ENCODE results near the gene SRP9. TPM values are rescaled to one million over a fixed set of nuclear protein-coding genes. Genes with fewer than 3 reads are reported as not detected.
"Not testable (repeated sequence)": the region's sequence is repeated elsewhere in the genome, so short reads cannot be mapped to it uniquely, and the experiment has no call there.

SRP9 gene
- total and polyA plus RNA-seq, 2 experiments from 2014 or later, result 640 to 728 TPM

DNA sequence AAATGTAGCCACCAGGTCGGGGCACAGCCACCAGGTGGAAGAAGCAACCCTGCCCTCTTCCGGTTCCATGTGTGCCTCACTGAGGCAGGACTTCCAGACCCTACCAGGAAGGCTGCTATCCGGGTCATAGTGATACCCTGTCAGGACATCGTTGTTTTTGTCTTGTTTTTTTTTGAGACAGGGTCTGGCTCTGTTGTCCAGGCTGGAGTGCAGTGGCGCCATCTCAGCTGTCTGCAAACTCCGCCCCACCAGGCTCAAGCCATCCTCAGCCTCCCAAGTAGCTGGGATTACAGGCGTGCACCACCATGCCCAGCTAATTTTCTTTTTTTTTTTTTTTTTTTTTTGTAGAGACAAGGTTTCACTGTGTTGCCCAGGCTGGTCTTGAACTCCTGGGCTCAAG is 37.5 kb downstream of the SRP9 start:
- not testable (repeated sequence) for H3K4me3 Mint-ChIP-seq; H3K27ac ChIP-seq (ENCODE audit: low read depth); H3K9me2 ChIP-seq (ENCODE audit: insufficient read depth); DNase-seq (ENCODE audit: low spot score); H3K27me3 ChIP-seq (ENCODE audit: insufficient read depth); H3K27ac Mint-ChIP-seq; H4K20me1 ChIP-seq (replicated peaks; ENCODE audit: insufficient read depth); H2AFZ ChIP-seq; H3K36me3 ChIP-seq (ENCODE audit: insufficient read depth); H3K9me3 Mint-ChIP-seq; H3K4me2 ChIP-seq; ATAC-seq; H3K4me3 ChIP-seq
- Histone ChIP-seq H3K79me2 (replicated peaks; ENCODE audit: insufficient read depth) (peaks cover 69% of the 10 kb centered on the region), H3K4me1 (ENCODE audit: insufficient read depth) (peaks cover 57% of the 10 kb centered on the region), H3F3A (replicated peaks; ENCODE audit: low read depth) (0 out of 2 replicates have a peak, but pooled peaks cover 20% of the 10 kb centered on the region)
- Mint-ChIP-seq H3K36me3 (ENCODE audit: low read depth) (peaks cover 13% of the 10 kb centered on the region), H3K27me3 (ENCODE audit: insufficient read depth, low read depth, poor library complexity) (peaks cover 12% of the 10 kb centered on the region), H3K4me1 (peaks cover 60% of the 10 kb centered on the region)

DNA sequence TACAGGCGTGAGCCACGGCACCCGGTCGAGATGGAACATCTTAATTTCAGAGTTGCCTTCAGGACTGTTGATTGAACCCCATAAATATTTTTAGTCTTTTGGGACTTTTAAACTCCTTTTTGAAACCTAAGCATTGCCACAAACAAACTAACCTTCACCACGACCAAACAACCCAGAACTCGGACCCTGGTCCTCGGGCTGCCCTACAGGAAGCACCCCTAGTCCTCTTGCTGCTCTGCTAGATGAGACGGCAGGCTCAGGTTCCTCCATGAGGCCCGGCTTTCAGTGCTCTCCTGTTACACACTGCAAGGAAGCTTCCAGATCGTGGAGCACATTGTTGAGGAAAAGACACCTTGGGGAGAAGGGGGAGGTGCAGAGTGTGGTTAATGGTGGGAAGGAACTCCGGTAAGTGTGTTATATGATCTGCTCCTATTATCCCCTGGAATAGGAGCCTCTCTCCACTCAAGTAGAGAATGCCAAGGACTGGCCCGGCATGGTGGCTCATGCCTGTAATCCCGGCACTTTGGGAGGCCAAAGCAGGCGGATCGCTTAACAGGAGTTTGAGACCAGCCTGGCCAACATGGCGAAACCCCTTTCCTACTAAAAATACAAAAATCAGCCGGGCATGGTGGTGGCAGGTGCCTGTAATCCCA is 38.0 kb downstream of the SRP9 start:
- Mint-ChIP-seq H3K4me3 (no peak overlapping the region), H3K9me3 (no peaks in the 10 kb centered on the region), H3K4me1 (peaks cover 57% of the 10 kb centered on the region), H3K27ac (peak overlapping the region; percentile 85), H3K27me3 (ENCODE audit: insufficient read depth, low read depth, poor library complexity) (peaks cover 12% of the 10 kb centered on the region), H3K36me3 (ENCODE audit: low read depth) (peaks cover 16% of the 10 kb centered on the region)
- DNase-seq (ENCODE audit: low spot score) (no peak), ATAC-seq (no peak)
- Histone ChIP-seq H3K27me3 (ENCODE audit: insufficient read depth) (no peaks in the 10 kb centered on the region), H2AFZ (no peak overlapping the region), H4K20me1 (replicated peaks; ENCODE audit: insufficient read depth) (no peaks in the 10 kb centered on the region), H3K27ac (ENCODE audit: low read depth) (peak overlapping the region; percentile 57; the same call in 1 of the 2 replicates), H3F3A (replicated peaks; ENCODE audit: low read depth) (0 out of 2 replicates have a peak, but pooled peaks cover 20% of the 10 kb centered on the region), H3K4me1 (ENCODE audit: insufficient read depth) (peaks cover 57% of the 10 kb centered on the region), H3K9me2 (ENCODE audit: insufficient read depth) (no peaks in the 10 kb centered on the region), H3K4me3 (no peak overlapping the region), H3K79me2 (replicated peaks; ENCODE audit: insufficient read depth) (peaks cover 74% of the 10 kb centered on the region), H3K36me3 (ENCODE audit: insufficient read depth) (no peaks in the 10 kb centered on the region), H3K4me2 (peak overlapping the region; percentile 51; the same call in 1 of the 2 replicates)
- TF ChIP-seq STAT1 (IDR thresholded peaks at IDR 0.05; ENCODE audit: unreplicated experiment) (no peak), JUNB (IDR thresholded peaks at IDR 0.05; ENCODE audit: unreplicated experiment) (no peak), EZH2 (IDR thresholded peaks at IDR 0.05; ENCODE audit: low read depth, unreplicated experiment) (no peak), EZH2phosphoT487 (IDR thresholded peaks at IDR 0.05; ENCODE audit: unreplicated experiment) (no peak), ZNF114 (CRISPR knock-in tag; IDR thresholded peaks at IDR 0.05) (no peak), CREB1 (CRISPR knock-in tag; IDR thresholded peaks at IDR 0.05; ENCODE audit: low read depth) (no peak), ZNF331 (CRISPR knock-in tag; IDR thresholded peaks at IDR 0.05; ENCODE audit: low read depth) (no peak), POLR2AphosphoS5 (IDR thresholded peaks at IDR 0.05; ENCODE audit: low read depth) (no peak)
- TF ChIP-seq, protein P1, sequence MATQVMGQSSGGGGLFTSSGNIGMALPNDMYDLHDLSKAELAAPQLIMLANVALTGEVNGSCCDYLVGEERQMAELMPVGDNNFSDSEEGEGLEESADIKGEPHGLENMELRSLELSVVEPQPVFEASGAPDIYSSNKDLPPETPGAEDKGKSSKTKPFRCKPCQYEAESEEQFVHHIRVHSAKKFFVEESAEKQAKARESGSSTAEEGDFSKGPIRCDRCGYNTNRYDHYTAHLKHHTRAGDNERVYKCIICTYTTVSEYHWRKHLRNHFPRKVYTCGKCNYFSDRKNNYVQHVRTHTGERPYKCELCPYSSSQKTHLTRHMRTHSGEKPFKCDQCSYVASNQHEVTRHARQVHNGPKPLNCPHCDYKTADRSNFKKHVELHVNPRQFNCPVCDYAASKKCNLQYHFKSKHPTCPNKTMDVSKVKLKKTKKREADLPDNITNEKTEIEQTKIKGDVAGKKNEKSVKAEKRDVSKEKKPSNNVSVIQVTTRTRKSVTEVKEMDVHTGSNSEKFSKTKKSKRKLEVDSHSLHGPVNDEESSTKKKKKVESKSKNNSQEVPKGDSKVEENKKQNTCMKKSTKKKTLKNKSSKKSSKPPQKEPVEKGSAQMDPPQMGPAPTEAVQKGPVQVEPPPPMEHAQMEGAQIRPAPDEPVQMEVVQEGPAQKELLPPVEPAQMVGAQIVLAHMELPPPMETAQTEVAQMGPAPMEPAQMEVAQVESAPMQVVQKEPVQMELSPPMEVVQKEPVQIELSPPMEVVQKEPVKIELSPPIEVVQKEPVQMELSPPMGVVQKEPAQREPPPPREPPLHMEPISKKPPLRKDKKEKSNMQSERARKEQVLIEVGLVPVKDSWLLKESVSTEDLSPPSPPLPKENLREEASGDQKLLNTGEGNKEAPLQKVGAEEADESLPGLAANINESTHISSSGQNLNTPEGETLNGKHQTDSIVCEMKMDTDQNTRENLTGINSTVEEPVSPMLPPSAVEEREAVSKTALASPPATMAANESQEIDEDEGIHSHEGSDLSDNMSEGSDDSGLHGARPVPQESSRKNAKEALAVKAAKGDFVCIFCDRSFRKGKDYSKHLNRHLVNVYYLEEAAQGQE (IDR thresholded peaks at IDR 0.05; ENCODE audit: unreplicated experiment), result no peak
- TF ChIP-seq, protein P2, sequence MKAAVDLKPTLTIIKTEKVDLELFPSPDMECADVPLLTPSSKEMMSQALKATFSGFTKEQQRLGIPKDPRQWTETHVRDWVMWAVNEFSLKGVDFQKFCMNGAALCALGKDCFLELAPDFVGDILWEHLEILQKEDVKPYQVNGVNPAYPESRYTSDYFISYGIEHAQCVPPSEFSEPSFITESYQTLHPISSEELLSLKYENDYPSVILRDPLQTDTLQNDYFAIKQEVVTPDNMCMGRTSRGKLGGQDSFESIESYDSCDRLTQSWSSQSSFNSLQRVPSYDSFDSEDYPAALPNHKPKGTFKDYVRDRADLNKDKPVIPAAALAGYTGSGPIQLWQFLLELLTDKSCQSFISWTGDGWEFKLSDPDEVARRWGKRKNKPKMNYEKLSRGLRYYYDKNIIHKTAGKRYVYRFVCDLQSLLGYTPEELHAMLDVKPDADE (IDR thresholded peaks at IDR 0.05), result no peak
- TF ChIP-seq, protein P3, sequence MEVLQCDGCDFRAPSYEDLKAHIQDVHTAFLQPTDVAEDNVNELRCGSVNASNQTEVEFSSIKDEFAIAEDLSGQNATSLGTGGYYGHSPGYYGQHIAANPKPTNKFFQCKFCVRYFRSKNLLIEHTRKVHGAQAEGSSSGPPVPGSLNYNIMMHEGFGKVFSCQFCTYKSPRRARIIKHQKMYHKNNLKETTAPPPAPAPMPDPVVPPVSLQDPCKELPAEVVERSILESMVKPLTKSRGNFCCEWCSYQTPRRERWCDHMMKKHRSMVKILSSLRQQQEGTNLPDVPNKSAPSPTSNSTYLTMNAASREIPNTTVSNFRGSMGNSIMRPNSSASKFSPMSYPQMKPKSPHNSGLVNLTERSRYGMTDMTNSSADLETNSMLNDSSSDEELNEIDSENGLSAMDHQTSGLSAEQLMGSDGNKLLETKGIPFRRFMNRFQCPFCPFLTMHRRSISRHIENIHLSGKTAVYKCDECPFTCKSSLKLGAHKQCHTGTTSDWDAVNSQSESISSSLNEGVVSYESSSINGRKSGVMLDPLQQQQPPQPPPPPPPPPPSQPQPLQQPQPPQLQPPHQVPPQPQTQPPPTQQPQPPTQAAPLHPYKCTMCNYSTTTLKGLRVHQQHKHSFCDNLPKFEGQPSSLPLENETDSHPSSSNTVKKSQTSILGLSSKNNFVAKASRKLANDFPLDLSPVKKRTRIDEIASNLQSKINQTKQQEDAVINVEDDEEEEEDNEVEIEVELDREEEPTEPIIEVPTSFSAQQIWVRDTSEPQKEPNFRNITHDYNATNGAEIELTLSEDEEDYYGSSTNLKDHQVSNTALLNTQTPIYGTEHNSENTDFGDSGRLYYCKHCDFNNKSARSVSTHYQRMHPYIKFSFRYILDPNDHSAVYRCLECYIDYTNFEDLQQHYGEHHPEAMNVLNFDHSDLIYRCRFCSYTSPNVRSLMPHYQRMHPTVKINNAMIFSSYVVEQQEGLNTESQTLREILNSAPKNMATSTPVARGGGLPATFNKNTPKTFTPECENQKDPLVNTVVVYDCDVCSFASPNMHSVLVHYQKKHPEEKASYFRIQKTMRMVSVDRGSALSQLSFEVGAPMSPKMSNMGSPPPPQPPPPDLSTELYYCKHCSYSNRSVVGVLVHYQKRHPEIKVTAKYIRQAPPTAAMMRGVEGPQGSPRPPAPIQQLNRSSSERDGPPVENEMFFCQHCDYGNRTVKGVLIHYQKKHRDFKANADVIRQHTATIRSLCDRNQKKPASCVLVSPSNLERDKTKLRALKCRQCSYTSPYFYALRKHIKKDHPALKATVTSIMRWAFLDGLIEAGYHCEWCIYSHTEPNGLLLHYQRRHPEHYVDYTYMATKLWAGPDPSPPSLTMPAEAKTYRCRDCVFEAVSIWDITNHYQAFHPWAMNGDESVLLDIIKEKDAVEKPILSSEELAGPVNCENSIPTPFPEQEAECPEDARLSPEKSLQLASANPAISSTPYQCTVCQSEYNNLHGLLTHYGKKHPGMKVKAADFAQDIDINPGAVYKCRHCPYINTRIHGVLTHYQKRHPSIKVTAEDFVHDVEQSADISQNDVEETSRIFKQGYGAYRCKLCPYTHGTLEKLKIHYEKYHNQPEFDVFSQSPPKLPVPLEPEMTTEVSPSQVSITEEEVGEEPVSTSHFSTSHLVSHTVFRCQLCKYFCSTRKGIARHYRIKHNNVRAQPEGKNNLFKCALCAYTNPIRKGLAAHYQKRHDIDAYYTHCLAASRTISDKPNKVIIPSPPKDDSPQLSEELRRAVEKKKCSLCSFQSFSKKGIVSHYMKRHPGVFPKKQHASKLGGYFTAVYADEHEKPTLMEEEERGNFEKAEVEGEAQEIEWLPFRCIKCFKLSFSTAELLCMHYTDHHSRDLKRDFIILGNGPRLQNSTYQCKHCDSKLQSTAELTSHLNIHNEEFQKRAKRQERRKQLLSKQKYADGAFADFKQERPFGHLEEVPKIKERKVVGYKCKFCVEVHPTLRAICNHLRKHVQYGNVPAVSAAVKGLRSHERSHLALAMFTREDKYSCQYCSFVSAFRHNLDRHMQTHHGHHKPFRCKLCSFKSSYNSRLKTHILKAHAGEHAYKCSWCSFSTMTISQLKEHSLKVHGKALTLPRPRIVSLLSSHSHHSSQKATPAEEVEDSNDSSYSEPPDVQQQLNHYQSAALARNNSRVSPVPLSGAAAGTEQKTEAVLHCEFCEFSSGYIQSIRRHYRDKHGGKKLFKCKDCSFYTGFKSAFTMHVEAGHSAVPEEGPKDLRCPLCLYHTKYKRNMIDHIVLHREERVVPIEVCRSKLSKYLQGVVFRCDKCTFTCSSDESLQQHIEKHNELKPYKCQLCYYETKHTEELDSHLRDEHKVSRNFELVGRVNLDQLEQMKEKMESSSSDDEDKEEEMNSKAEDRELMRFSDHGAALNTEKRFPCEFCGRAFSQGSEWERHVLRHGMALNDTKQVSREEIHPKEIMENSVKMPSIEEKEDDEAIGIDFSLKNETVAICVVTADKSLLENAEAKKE (CRISPR knock-in tag; IDR thresholded peaks at IDR 0.05), result no peak

Measured in GM23338 (cell line).